Gastroesophageal sphincter (tissue), 3 donors: ENCODE data around the gene ACTR3.

Experiments used
- EP300 ChIP-seq: sonication (generic); formaldehyde crosslinking; IDR thresholded peaks from one replicate; pipeline ENCODE4 v1.6.1; 2017; ENCODE audit warnings: antibody characterized with exemption, mild to moderate bottlenecking
- POLR2A ChIP-seq, 2 donors: fragments of 450-650 bp; IDR thresholded peaks; one replicate each; pipeline ENCODE4 v1.6.1; 2017; ENCODE audit warnings: antibody characterized with exemption in 2 of 2, mild to moderate bottlenecking in 2 of 2, moderate library complexity in 1 of 2
- POLR2AphosphoS5 ChIP-seq: sonication (generic); formaldehyde crosslinking; IDR thresholded peaks from one replicate; pipeline ENCODE4 v1.6.1; 2017; ENCODE audit warnings: antibody characterized with exemption
- TF ChIP-seq, protein P1 (sequence below), 4 experiments: fragments of 200-600 bp in 2 of 4; fragments of 450-650 bp in 2 of 4; sonication (generic) in 1 of 4; IDR thresholded peaks; one replicate each; pipeline ENCODE4 v1.5.1; 2017 to 2019; ENCODE audit warnings: antibody characterized with exemption in 4 of 4, mild to moderate bottlenecking in 2 of 4, moderate library complexity in 2 of 4

DNA sequence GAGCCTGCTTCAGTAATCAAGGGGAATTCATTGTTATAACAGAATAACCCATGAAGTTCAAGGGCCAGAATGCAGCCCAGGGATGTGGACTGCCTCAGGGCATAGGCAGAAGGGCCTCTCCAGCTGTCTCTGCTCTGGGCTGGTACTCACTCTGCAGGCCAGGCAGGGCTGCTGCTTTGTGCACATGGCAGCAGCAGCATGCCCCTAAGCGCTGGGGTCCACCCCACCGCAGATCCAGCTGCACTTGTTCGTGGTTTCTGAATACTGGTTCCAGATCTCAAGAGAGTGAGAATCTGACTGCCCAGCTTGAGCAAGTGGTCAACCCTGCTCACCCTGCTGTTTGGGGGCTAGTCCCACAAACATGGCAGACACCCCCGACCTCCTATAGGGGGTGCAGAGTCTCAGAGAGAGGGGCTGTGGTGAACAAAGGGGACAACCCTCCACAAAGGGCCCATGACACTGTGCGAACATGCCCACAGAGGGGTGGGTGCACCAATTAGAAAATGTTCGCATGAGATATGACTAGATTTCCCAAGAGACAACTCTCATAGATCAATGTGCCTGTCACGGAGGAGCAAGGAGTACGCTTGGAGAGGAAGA lies 87.3 kb downstream of the ACTR3 start:
- TF ChIP-seq, protein P1, sequence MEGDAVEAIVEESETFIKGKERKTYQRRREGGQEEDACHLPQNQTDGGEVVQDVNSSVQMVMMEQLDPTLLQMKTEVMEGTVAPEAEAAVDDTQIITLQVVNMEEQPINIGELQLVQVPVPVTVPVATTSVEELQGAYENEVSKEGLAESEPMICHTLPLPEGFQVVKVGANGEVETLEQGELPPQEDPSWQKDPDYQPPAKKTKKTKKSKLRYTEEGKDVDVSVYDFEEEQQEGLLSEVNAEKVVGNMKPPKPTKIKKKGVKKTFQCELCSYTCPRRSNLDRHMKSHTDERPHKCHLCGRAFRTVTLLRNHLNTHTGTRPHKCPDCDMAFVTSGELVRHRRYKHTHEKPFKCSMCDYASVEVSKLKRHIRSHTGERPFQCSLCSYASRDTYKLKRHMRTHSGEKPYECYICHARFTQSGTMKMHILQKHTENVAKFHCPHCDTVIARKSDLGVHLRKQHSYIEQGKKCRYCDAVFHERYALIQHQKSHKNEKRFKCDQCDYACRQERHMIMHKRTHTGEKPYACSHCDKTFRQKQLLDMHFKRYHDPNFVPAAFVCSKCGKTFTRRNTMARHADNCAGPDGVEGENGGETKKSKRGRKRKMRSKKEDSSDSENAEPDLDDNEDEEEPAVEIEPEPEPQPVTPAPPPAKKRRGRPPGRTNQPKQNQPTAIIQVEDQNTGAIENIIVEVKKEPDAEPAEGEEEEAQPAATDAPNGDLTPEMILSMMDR (IDR thresholded peaks at IDR 0.05) = no peak
- TF ChIP-seq POLR2A (IDR thresholded peaks at IDR 0.05) = no peak
- no peak for TF ChIP-seq EP300
- no peak for TF ChIP-seq POLR2AphosphoS5
